HG02970 (cell line): ENCODE measurements around the gene NPR1.

Source experiments
- ATAC-seq: cut with Tn5 transposase; IDR thresholded peaks from one replicate; pipeline ENCODE4 v1.9.1; 2021; ENCODE audit warnings: mild to moderate bottlenecking, moderate library complexity, moderate number of reproducible peaks; ENCODE audit not compliant: unreplicated experiment, low FRiP score

NPR1 gene

GRCh38 chr1:153677718-153678518 is 570 bp upstream of the NPR1 start:
- ATAC-seq, result no peak

GRCh38 chr1:153679337-153680119 is 1.0 kb downstream of the NPR1 start:
- ATAC-seq, result no peak

GRCh38 chr1:153680120-153680403 is 1.6 kb downstream of the NPR1 start:
- no peak for ATAC-seq

GRCh38 chr1:153682730-153683129 is 4.2 kb downstream of the NPR1 start:
- no peak for ATAC-seq

- no peak for ATAC-seq
Observed at GRCh38 chr1:153683854-153684253, 5.4 kb downstream of the NPR1 start.

- ATAC-seq, result no peak
Observed at GRCh38 chr1:153684892-153685291, 6.4 kb downstream of the NPR1 start.

GRCh38 chr1:153685544-153686340 is 7.3 kb downstream of the NPR1 start:
- ATAC-seq, result no peak

- ATAC-seq, result no peak
Observed at GRCh38 chr1:153687346-153688125, 9.0 kb downstream of the NPR1 start.

GRCh38 chr1:153688276-153688675 is 9.8 kb downstream of the NPR1 start:
- no peak for ATAC-seq

- ATAC-seq, result no peak
Observed at GRCh38 chr1:153688736-153689328, 10.3 kb downstream of the NPR1 start.

- ATAC-seq, result no peak
Observed at GRCh38 chr1:153693466-153693865, 15.0 kb downstream of the NPR1 start.

GRCh38 chr1:153696741-153697140 is 18.3 kb downstream of the NPR1 start:
- ATAC-seq, result no peak

- no peak for ATAC-seq
Observed at GRCh38 chr1:153697191-153698019, 18.9 kb downstream of the NPR1 start.

GRCh38 chr1:153698020-153698922 is 19.8 kb downstream of the NPR1 start:
- ATAC-seq, result no peak

- ATAC-seq, result no peak
Observed at GRCh38 chr1:153698923-153699714, 20.6 kb downstream of the NPR1 start.

GRCh38 chr1:153699768-153700167 is 21.3 kb downstream of the NPR1 start:
- ATAC-seq, result no peak

GRCh38 chr1:153705484-153705883 is 27.0 kb downstream of the NPR1 start:
- no peak for ATAC-seq
